Retina (tissue), 1 donor: Measurements from ENCODE around the gene CABLES1.
"Not testable (repeated sequence)": the region's sequence is repeated elsewhere in the genome, so short reads cannot be mapped to it uniquely, and the experiment has no call there.

Experiments used
- DNase-seq: peaks from one replicate; pipeline ENCODE4 v3.0.0-alpha.2; 2016

CABLES1 gene

GRCh38 chr18:23143016-23143814, 7.9 kb downstream of the CABLES1 start:
- DNase-seq = no peak

- no peak for DNase-seq
Observed at GRCh38 chr18:23143815-23144261, 8.6 kb downstream of the CABLES1 start.

GRCh38 chr18:23144640-23145039, 9.4 kb downstream of the CABLES1 start:
- DNase-seq = no peak

GRCh38 chr18:23145621-23146020, 10.3 kb downstream of the CABLES1 start:
- DNase-seq = no peak

GRCh38 chr18:23146861-23147469, 11.7 kb downstream of the CABLES1 start:
- DNase-seq = no peak

- DNase-seq = no peak
Observed at GRCh38 chr18:23148382-23148781, 13.1 kb downstream of the CABLES1 start.

- no peak for DNase-seq
Observed at GRCh38 chr18:23149570-23149969, 14.3 kb downstream of the CABLES1 start.

- no peak for DNase-seq
Observed at GRCh38 chr18:23151414-23152099, 16.3 kb downstream of the CABLES1 start.

- no peak for DNase-seq
Observed at GRCh38 chr18:23154030-23154429, 18.7 kb downstream of the CABLES1 start.

- DNase-seq = no peak
Observed at GRCh38 chr18:23154823-23155500, 19.7 kb downstream of the CABLES1 start.

GRCh38 chr18:23155537-23155936, 20.3 kb downstream of the CABLES1 start:
- DNase-seq = no peak

GRCh38 chr18:23156134-23156533, 20.8 kb downstream of the CABLES1 start:
- DNase-seq = no peak

GRCh38 chr18:23158058-23158457, 22.8 kb downstream of the CABLES1 start:
- no peak for DNase-seq

- not testable (repeated sequence) for DNase-seq
Observed at GRCh38 chr18:23158884-23159283, 23.6 kb downstream of the CABLES1 start.

GRCh38 chr18:23159344-23159743, 24.1 kb downstream of the CABLES1 start:
- no peak for DNase-seq

- no peak for DNase-seq
Observed at GRCh38 chr18:23162473-23162872, 27.2 kb downstream of the CABLES1 start.

GRCh38 chr18:23163786-23164533, 28.7 kb downstream of the CABLES1 start:
- no peak for DNase-seq

- DNase-seq = no peak
Observed at GRCh38 chr18:23165271-23166068, 30.2 kb downstream of the CABLES1 start.

GRCh38 chr18:23166891-23167541, 31.7 kb downstream of the CABLES1 start:
- DNase-seq = no peak

GRCh38 chr18:23169673-23170044, 34.4 kb downstream of the CABLES1 start:
- DNase-seq = no peak

GRCh38 chr18:23170137-23170536, 34.9 kb downstream of the CABLES1 start:
- no peak for DNase-seq
